Endometrial microvascular endothelial cells (primary cell): Measurements from ENCODE around the gene PCDH9. TPM values are rescaled to one million over a fixed set of nuclear protein-coding genes. Genes with fewer than 3 reads are reported as not detected.

ENCODE experiments used
- in situ Hi-C: cut with HindIII; loops from 2 replicates; pipeline ENCODE4 v1.10.0; 2017; ENCODE audit warnings: low sequenced_read_pairs, low pct_unique_long_range_greater_than_20kb; ENCODE audit errors: inconsistent ontology term
- total RNA-seq: library from RNA; depleted of rRNA; stranded (reverse); fragments of >200 nt; gene quantifications from one replicate; pipeline ENCODE4 v1.2.3, GENCODE V29; 2015; ENCODE audit errors: inconsistent ontology term

The PCDH9 gene
- total RNA-seq, 1 donor from 2014 or later = 1.0 TPM

DNA sequence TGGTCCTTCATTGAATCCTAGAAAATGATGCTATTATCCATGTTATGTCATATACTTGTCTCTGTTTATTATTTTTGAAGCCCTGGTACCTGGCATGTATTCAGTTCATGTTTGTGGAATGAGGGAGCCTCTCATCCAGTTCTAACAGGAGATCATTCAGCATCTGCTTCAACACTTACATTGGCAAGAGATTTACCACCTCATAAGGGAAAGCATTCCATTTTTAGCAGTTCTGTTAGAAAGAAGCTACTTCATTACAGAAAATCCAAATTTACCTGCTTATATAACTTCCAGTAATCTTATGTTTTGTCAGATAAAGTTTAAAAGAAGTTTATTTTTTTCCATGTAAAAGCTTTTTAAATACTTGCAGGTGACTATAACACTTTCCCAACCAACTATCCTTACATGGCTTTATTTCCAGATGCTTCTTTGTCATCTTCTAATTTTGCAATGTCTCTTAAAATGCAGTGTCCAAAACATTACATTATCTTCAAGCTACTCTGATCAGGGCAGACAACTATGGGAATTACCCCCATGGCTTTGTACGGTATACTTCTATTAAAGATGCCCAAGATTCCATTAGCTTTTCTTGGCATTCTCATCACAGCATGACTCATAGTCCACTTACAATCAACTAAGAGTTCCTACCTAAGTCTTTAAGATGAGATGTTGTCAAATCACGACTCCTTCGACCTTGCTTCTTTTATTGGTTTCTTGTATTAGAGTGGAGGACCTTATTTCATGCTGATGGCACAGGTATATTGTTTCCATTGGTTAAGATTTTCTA lies 262.1 kb downstream of the PCDH9 start:
- in situ Hi-C loops = no loop called here

- in situ Hi-C loops = no loop called here
Measured at GRCh38 chr13:66965181-66965580, 265.0 kb downstream of the PCDH9 start.

DNA sequence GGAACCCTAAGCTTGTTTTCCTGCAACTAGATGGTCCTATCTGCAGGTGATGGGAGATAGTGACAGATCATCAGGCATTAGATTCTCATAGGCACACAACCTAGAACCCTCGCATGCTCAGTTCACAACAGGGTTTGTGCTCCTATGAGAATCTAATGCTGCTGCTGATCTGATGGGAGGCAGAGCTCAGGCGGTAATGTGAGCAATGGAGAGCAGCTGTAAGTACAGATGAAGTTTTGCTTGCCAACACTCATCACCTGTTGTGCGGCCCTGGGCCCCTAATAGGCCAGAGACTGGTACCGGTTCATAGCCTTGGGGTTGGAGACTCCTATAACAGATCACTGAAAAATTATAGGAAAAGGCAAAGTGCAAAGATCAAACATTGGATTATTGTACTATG lies 267.2 kb downstream of the PCDH9 start:
- in situ Hi-C loops = no loop called here

DNA sequence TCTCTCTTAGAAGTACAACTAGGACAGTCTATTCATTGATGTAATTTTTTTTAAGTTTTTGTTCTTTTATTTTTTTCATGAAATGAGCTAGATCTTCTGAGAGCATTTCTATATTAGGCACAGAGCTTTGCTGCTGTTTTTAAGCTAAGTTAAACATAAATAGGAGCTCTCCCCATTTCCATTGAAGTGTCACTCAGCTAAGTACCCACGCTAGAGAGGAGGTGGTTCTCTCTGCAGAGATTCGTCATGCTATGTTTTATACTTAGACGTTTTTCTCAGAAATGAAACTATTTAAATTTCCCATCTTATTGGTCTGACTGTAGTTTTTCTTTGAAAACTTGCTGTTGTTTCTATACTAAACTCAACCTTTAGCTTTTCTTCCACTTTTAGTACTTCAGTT lies 271.5 kb downstream of the PCDH9 start:
- in situ Hi-C loops = no loop called here

GRCh38 chr13:66952507-66952906 lies 277.6 kb downstream of the PCDH9 start:
- in situ Hi-C loops = no loop called here

DNA sequence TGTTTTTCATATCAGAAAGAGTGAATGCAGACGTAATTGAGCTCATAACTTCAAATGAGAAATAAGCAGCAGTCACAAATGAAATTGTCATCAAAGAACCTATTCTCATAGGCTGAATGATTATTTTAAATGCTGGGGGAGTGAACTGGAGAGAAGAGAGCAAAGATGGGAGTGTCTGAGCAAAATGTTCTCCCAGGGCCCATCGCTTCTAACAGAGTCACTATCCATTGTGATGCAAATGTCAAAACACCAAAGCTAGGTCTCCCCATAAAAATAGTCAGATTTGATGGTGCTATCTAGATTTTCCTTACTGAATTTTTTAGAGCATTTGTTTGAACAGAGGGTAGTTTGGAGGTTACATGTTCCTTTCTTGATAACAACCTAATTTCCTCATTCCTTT lies 278.7 kb downstream of the PCDH9 start:
- in situ Hi-C loops = no loop called here

DNA sequence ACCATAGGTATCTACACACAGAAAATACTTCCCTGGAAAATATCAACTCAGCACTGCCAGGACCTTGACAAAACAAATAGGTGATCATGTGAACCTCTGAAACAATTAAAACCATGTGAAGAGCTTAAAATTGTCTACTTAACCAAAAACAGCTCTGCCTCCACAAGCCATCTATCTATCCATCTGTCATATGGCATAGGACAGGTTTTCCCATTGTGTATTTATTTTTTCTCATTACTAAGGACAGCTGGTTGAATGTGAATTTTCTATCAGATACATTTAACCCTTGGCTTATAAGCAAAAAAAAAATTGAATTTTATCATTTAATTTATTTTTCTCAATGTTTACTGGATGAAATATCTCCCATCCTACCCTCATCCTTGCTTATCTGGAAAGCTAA lies 279.5 kb downstream of the PCDH9 start:
- in situ Hi-C loops = no loop called here

DNA sequence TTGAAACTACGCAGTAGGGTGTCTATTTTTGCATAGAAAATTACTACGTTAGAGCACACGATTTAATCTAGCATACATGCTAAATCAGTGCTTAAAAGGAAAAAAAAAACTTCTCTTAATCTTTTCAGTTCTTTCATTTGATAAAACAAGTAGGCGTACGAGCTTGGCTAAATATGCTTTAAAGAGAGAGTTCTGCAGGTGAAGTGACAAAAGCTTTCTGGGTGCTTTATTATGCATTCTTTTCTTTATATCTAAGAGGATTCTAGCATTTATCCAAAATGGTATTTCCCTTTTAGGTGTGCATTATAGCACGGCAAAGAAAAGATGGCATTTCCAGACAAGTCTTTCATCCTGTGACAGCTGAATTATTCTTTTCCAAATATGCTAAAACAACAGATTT lies 281.2 kb downstream of the PCDH9 start:
- in situ Hi-C loops = no loop called here

DNA sequence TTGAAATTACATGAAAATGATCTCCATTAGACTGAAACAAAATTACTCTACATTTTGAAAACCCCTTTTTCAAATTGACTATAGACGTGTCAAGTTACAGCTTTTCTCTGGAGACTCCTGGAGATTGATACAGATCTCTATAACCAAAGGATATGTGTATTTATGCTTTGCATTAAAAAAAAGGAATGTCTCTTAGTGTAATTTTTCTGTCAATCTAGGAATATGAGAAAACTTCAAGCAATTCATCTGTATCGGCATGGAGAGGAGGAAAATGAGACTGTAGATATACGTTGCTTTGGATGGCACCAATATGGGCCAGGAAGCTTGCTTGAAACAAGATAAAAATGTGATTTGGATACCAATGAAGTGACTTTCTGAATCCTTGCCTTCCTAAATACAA lies 286.6 kb downstream of the PCDH9 start:
- in situ Hi-C loops = no loop called here

GRCh38 chr13:66940113-66940512 lies 290.0 kb downstream of the PCDH9 start:
- in situ Hi-C loops = no loop called here

DNA sequence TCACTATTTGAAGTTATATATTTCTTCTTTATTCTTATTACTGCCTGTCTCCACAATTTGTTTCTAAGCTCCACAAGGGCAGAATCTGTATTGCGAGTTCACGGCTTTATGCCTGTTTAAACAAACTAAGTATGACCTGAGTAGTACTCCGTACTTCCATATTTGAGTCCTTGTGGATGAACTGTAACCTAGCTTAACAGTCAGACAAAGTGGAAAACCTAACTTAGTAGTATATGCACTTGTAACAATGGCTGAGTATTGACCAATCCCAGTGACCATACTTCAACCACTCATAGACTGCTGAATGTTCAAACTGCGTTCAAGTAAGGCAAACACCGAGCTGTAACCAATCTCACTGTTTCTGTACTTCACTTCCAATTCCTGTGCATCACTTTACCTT lies 292.7 kb downstream of the PCDH9 start:
- in situ Hi-C loops = no loop called here

- in situ Hi-C loops = no loop called here
Measured at GRCh38 chr13:66933994-66934393, 296.1 kb downstream of the PCDH9 start.

GRCh38 chr13:66933527-66933926 lies 296.6 kb downstream of the PCDH9 start:
- in situ Hi-C loops = no loop called here

- in situ Hi-C loops = no loop called here
Measured at GRCh38 chr13:66927562-66927961, 302.6 kb downstream of the PCDH9 start.

- in situ Hi-C loops = no loop called here
Measured at GRCh38 chr13:66926851-66927524, 303.1 kb downstream of the PCDH9 start.

GRCh38 chr13:66926200-66926850 lies 303.8 kb downstream of the PCDH9 start:
- in situ Hi-C loops = no loop called here

GRCh38 chr13:66922444-66922843 lies 307.7 kb downstream of the PCDH9 start:
- in situ Hi-C loops = no loop called here

GRCh38 chr13:66921437-66921836 lies 308.7 kb downstream of the PCDH9 start:
- in situ Hi-C loops = no loop called here

DNA sequence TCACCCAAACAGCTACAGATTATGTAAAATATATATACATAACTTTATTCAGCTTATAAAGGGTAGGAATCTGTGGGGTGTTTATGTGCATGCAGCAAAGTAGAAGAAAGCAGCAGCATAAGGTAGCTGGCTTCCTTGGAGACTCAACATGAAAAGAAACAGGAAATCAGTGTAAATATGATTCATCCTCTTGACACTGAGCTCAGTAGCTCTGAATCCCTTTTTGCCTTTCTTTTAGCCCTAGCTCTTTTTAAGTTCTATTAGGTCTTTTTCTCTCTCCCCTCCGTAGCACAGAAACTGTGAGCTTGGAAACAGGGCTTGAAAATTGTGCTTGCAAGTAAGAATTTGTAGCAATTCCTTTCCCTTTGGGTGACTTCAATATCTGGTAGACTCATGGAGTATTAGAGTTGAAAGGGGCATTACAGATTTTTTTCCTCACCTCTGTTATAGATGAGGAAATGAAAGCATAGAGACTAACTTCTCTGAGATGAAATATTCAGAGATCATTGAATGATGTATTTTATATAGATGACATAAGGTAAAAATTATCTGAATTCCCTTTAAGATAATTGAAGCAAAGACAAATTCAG lies 314.4 kb downstream of the PCDH9 start:
- in situ Hi-C loops = no loop called here

DNA sequence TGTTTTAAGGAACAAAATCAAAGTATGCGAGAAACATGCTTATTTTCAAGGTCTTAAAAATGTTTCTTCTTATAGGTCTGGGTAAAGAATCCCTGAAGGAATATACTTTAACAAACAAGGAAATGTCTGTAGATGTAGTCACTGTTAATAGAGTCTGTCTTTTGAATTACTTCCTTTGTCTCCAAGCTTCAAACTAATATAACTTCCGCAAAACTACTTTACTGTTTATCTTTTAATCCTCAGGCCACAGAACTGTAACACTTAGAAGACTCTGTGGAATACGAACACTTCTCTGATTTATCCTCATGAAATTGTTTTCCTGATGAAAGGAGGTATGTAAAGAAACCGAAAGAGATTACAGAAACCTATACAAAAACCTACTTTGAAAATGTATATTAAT lies 316.0 kb downstream of the PCDH9 start:
- in situ Hi-C loops = no loop called here
